RWPE1 (cell line): ENCODE measurements around the gene MARCHF3.

Experiments used
- CTCF ChIA-PET: fragments of 350-600 bp; sonication (Branson Sonifier 250); formaldehyde crosslinking; extraction: SDS; loops from one replicate; lab custom pipeline; 2021; lab: Yijun Ruan, JAX
- POLR2A ChIA-PET: fragments of 400-600 bp; formaldehyde crosslinking; extraction: SDS; loops from one replicate; lab custom pipeline; 2020; ENCODE audit warnings: antibody characterized with exemption; ENCODE audit not compliant: low non-redundant PET; lab: Yijun Ruan, JAX
- DNase-seq: peaks from one replicate; pipeline ENCODE4 v3.0.0; 2012; ENCODE audit warnings: low spot score
- H3K27ac ChIP-seq: fragments of 450-650 bp; 2 replicates; pipeline ENCODE4 v1.5.1; 2017
- CTCF ChIP-seq: fragments of 450-650 bp; conservative IDR thresholded peaks from 2 replicates; pipeline ENCODE4 v1.5.1; 2017; ENCODE audit warnings: low read depth, mild to moderate bottlenecking

Gene MARCHF3

GRCh38 chr5:126959188-126959587 is 71.2 kb downstream of the MARCHF3 start:
- TF ChIP-seq CTCF: no peak
- no peak for DNase-seq
- POLR2A ChIA-PET: no interaction called here
- CTCF ChIA-PET: no interaction called here
- no peak overlapping the region for H3K27ac ChIP-seq

GRCh38 chr5:126956991-126957390 is 73.4 kb downstream of the MARCHF3 start:
- no peak overlapping the region for H3K27ac ChIP-seq
- CTCF ChIA-PET: interaction anchor here (0.7 kb wide), 1 partner anchor 138 kb away, joined by 3 read pairs; no protein-coding TSS in a partner anchor
- DNase-seq: no peak
- POLR2A ChIA-PET: no interaction called here
- TF ChIP-seq CTCF: no peak

- ChIA-PET CTCF (no interaction called here), POLR2A (no interaction called here)
- no peak overlapping the region for H3K27ac ChIP-seq
- no peak for DNase-seq
- TF ChIP-seq CTCF: no peak
These were observed 75.4 kb downstream of the MARCHF3 start for GRCh38 chr5:126954981-126955380.

GRCh38 chr5:126953640-126954039 is 76.7 kb downstream of the MARCHF3 start:
- DNase-seq: no peak
- no peak overlapping the region for H3K27ac ChIP-seq
- ChIA-PET POLR2A (no interaction called here), CTCF (no interaction called here)
- no peak for TF ChIP-seq CTCF

GRCh38 chr5:126949475-126949874 is 80.9 kb downstream of the MARCHF3 start:
- H3K27ac ChIP-seq: no peak overlapping the region
- TF ChIP-seq CTCF: no peak
- CTCF ChIA-PET: interaction anchor here (0.9 kb wide), 1 partner anchor 11 kb away, joined by 5 read pairs; no protein-coding TSS in a partner anchor
- no peak for DNase-seq
- POLR2A ChIA-PET: no interaction called here

GRCh38 chr5:126948453-126948852 is 81.9 kb downstream of the MARCHF3 start:
- no peak overlapping the region for H3K27ac ChIP-seq
- no peak for TF ChIP-seq CTCF
- no peak for DNase-seq
- ChIA-PET CTCF (no interaction called here), POLR2A (no interaction called here)

- DNase-seq: no peak
- CTCF ChIA-PET: no interaction called here
- H3K27ac ChIP-seq: no peak overlapping the region
- POLR2A ChIA-PET: no interaction called here
- no peak for TF ChIP-seq CTCF
These were observed 82.4 kb downstream of the MARCHF3 start for GRCh38 chr5:126948011-126948355.
